Ramos (cell line): ENCODE results near the gene ST14.
"Not testable (repeated sequence)": the region's sequence is repeated elsewhere in the genome, so short reads cannot be mapped to it uniquely, and the experiment has no call there.

ENCODE experiments used
- in situ Hi-C: fragments of 300-500 bp; cut with MboI; formaldehyde crosslinking; loops from one replicate; pipeline ENCODE4 v1.14.3; 2022; ENCODE audit warnings: low sequenced_read_pairs; ENCODE audit not compliant: unreplicated experiment

ST14 gene

DNA sequence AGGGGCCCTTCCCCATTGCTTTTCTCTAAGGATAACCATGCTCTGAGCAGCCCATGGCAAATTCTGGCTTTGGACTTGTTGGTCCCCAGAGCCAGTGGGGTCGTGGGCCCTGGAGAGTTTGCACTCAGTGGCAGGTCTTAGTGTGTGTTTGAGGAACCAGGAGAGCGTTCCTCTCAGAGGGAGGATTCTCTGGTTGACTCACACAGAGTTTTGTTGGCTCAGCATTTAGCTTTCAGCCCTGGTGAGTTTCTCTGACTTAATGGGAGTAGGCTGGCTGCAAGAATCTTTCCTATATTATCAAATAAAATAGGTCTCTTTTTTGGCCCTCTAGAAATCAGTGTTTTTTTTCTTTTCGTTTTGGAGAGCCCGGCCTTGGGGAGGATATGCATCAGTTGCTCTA is 20.9 kb downstream of the ST14 start:
- in situ Hi-C loops = loop anchor here (5.0 kb wide), 1 partner anchor 33 kb away; no protein-coding TSS in a partner anchor

DNA sequence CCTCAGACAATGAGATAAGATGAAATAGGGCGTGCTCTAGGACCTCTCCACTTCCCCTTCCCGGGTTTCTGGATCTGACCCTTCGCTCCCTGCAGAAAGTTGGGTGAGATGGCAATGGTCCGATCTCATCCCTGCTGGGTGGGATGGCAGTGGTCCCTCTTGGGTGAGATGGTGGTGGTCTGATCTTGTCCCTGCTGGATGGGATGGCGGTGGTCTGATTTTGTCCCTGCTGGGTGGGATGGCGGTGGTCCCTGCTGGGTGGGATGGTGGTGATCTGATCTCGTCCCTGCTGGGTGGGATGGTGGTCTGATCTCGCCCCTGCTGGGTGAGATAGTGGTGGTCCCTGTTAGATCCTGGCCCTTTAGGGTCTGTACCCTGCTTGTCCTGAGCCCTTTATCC is 21.3 kb downstream of the ST14 start:
- in situ Hi-C loops = loop anchor here (5.0 kb wide), 1 partner anchor 34 kb away; no protein-coding TSS in a partner anchor

DNA sequence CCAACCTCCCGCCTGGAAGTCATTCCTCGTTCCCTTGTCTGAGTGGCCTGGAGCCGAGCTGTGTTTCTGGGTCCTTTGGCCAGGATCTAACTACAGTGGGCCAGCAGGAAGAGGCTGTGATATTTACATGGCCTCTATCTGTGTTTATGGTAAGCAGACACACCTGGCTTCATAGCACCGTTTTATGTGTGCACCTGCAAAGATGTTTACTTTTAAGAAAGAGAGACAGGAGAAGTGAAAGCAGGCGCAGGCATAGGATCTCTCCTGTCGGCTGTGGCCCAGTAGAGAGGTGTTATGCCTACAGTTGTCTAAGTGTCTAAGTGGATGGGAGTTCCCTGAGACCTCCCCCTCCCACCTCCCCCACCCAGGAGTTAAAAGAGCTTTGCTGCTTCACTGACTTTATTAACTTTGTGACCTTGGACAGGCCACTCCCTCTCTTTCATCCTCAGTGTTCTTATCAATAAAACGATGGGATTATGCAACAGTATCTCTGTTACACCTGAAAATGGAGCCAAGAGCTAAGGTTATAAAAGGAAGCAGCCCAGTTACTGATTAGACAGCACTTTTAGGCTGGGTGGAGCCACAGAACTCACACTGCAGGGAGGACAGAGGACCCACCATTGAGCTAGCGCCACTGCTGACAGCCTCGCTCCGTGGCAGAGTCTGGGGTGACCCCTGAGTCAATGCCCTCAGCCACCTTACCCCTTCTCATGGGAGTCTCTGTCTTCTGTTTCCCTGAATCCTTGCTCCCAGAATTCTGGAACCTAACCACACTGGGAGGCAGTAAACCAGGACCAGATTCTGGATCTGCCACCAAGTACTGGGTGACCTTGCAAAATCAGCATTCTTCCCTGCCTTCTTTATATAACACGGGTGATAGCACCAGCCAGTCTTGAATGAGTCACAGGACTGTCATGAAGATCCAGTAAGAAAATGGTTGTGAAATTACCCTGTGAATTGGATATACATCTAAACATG is 22.0 kb downstream of the ST14 start:
- in situ Hi-C loops = loop anchor here (5.0 kb wide), 1 partner anchor 34 kb away; no protein-coding TSS in a partner anchor

DNA sequence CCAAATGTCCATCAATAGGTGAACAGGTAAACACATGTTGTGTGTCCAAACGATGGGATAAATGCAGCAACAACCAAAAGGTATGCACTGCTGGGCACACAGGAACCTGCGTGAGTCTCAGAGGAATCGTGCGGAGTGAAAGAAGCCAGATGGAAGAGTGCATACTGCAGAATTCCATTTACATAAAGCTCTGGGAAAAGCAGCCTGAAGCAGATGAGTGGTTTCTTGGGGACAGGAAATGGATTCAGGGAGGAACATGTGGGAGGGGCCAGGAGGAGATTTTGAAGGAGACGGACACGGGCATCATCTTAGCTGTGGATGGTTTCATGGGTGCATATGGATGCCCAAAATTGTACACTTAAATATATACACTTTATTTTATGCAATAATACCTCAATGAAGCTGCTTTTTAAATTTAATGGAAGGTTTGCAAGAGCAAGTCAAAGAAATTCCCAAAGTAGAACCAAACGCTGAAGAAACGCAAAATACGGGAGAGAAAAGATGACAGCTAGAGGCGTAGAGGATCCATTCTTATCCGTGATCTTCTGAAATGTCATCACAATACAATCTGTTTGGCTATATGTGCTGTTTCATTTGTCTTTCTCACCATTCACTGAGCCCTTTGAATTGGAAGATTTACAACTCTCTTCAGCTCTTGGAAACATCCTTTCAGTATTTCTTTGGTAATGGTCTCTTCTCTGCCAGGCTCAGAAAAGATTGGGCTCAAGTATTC is 24.5 kb downstream of the ST14 start:
- in situ Hi-C loops = loop anchor here (5.0 kb wide), 1 partner anchor 37 kb away; no protein-coding TSS in a partner anchor

DNA sequence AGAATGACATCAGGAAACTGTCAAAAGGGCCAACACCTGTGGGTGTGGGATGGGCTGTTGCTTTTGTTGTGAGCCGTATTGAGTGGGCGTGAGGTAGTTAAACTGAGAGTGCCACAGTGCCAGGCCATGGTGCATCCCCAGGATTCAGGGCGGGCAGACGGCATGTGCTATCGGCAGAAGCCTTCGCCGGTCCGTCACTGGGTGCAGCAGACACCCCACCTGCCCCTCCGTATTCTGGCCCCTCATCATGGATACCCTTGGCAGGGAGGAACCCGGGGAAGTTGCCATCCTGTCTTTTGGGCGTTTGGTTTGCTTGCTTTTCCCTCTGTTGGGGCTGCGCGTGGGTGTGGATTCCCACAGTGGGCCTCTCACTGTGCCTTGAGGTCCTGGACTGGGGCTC is 27.5 kb downstream of the ST14 start:
- in situ Hi-C loops = no loop called here

DNA sequence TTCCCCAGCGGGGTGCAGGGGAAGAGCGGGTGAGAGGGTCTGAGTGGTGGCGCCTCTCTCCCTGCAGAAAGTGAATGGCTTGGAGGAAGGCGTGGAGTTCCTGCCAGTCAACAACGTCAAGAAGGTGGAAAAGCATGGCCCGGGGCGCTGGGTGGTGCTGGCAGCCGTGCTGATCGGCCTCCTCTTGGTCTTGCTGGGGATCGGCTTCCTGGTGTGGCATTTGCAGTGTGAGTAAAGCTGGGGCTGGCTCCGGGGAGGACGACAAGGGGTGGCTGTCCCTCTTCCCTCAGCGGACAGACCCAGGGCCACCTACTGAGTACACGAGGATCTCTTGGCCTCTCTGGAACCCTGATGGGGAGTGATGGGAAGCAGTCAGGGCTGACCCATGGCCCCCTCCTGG is 28.5 kb downstream of the ST14 start:
- in situ Hi-C loops = no loop called here

DNA sequence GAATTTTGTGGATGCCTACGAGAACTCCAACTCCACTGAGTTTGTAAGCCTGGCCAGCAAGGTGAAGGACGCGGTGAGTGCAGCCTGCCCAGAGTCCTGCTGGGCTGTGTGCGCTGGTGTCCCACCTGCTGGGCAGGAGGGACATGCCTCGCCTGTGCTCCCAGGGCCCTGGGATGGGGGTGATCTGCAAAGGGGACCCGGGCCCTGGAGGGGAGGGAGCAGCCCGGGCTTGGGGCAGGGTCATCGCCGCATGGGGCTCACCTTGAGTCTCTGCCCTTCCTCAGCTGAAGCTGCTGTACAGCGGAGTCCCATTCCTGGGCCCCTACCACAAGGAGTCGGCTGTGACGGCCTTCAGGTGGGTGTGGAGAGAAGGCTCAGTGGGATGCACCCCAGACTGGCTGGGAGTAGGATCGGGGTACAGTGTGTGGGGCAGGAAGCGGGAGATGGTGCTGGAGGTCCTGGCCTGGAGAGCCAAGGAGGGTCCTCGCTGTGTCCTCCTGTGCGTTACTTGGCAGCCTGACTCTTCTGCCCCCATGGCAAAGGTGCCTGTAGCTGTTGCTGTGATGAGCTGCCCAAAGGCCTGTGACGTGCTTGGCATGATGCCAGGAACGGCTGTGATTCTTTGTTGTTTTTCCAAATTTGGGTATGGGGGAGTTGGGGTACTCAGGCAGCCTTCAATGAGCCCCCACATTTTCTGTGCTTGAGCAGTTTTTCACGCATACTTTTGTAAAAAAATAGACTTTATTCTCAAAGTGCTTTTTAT is 29.2 kb downstream of the ST14 start:
- in situ Hi-C loops = no loop called here

DNA sequence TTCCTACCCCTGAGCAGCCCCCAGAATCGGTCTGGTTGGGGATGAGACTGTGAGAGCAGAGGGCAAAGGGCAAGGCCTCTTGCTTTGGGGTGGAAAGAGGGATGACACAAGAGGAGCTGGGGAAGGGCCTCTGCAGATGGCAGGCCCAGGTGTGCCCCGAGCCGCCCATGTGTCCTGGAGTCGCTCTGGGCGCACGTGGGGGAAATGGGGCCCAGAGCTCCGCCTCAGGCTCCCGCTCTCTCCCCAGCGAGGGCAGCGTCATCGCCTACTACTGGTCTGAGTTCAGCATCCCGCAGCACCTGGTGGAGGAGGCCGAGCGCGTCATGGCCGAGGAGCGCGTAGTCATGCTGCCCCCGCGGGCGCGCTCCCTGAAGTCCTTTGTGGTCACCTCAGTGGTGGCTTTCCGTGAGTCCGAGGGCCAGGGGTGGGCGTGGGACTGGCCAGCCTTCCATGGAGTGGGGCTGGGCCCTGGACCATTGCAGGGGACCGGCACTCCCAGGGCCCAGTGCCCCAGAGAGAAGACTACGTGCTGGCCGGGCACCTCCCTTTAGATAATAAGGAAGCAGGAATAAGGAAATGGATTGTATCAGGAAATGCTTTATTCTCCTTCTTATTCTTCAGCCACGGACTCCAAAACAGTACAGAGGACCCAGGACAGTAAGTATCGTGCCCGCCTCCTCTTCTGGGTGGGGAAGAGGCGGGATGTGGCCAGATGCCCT is 30.1 kb downstream of the ST14 start:
- in situ Hi-C loops = no loop called here

DNA sequence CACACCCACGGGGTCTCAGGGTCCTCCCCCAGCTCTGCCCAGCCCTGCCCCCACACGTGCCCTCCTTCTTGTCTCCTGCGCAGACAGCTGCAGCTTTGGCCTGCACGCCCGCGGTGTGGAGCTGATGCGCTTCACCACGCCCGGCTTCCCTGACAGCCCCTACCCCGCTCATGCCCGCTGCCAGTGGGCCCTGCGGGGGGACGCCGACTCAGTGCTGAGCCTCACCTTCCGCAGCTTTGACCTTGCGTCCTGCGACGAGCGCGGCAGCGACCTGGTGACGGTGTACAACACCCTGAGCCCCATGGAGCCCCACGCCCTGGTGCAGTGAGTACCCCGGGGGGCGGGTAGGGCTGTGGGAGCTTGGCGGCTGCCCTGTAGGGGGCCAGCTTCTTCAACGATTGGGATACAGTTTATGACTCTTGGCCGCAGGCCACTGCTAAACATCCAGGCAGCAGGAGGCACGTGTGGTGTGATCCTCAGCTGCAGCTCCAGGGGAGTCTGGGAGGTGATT is 30.8 kb downstream of the ST14 start:
- in situ Hi-C loops = no loop called here

DNA sequence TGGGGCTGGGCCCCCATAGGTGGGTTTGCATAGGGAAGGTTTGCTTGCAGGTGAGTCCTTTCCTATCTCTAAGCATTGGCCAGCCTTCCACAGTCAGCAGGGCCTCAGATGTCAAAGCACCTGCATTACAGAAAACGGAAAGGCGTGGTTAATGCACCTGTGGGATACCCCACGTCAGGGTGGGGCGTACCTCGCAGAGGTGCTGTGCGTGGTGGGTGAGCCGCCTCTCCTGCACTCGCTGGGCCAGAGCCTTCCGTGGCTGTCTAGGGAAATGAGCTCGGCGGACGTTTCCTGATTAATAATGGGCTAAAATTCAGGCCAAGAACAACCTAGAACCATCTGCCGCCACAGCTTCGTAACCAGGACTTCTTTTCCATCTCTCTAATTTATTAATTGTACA is 32.3 kb downstream of the ST14 start:
- in situ Hi-C loops = no loop called here

DNA sequence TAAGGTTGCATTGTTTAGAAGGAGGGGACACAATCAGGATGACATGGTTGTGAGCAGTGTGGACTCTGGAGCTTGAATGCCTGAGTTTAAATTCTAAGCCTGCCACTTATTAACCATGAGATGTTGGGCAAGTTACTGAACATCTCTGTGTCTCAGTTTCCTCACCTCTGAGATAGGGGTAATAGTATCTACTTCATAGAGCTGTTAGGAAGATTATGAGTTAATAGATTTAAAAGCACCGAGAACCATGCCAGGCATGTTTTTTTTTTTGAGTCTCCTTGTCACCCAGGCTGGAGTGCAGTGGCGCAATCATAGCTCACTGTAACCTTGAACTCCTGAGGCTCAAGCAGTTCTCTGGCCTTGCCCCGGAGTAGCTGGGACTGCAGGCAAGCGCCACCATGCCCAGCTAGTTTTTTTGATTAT is 33.3 kb downstream of the ST14 start:
- in situ Hi-C loops = no loop called here

DNA sequence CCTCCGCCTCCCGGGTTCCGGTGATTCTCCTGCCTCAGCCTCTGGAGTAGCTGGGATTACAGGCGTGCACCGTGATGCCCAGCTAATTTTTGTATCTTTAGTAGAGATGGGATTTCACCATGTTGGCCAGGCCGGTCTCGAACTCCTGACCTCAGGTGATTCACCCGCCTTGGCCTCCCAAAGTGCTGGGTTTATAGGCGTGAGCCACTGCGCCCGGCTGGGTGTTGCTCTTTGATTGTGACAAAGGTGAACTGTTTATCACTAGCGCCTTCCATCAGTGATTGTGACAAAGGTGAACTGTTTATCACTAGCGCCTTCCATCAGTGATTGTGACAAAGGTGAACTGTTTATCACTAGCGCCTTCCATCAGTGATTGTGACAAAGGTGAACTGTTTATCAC is 34.0 kb downstream of the ST14 start:
- in situ Hi-C loops = not testable (repeated sequence)

DNA sequence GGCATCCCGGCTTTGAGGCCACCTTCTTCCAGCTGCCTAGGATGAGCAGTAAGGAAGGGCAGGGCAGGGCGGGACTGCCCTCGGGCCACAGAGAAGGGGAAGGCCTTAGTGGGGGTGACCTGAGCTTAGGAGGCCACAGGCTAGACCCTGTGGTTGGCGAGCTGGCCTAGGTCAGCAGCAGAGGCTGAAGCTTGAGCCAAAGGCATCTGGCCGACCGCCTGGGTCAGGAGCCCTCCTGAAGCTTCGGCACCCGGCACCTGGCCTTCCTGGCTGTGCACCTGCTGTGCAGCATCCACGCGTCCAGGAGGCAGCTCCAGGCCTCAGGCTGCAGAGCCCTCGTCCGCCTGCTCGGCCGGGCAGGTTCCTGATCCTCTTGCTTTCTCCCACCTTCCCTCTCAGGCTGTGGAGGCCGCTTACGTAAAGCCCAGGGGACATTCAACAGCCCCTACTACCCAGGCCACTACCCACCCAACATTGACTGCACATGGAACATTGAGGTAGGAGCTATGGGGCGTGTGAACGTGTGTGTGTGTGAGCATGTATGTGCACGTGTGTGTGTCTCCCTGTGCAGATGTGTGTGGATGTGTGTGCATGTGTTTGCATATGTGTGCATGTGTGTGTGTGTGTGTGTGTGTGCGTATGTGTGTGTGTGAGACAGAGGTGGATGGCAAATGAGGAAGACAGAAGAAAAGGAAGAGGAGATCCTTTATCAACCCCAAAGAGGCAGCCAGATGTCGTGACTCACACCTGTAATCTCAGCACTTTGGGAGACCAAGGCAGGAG is 34.9 kb downstream of the ST14 start:
- in situ Hi-C loops = no loop called here

DNA sequence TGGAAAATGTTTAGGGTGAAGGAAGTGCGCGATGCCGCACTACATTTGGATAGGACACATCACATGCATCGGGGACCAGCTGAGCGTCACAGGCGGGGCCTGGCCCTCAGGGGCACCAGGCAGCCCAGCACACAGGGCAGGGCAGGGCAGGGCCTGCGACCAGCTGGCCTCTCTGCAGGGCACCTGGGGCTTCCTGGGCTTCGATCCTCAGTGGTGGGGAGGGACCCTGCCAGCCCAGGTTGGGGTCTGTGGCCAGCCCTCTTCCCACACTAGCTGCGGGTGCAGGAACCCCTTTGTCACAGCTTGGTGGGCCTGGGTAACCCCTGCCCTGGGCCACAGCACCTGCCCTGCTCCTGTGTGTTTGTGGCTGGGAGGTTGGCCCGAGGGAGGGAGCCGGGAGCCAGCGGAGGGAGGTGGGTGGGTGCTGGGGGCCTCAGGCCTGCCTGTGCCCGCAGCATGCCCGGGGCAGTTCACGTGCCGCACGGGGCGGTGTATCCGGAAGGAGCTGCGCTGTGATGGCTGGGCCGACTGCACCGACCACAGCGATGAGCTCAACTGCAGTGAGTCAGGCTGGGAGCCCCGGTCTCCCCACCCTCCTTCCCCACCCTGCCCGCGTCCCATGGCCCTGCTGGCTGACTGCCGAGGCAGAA is 37.9 kb downstream of the ST14 start:
- in situ Hi-C loops = no loop called here

DNA sequence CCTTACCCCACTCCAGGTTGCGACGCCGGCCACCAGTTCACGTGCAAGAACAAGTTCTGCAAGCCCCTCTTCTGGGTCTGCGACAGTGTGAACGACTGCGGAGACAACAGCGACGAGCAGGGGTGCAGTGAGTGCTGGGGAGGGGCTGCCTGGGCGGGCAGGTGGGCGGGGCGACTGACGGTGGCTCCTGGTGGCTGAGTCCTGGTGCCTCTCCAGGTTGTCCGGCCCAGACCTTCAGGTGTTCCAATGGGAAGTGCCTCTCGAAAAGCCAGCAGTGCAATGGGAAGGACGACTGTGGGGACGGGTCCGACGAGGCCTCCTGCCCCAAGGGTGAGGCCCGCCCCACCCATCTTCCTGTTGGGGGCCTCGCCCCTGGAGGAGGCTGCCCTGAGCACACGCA is 38.7 kb downstream of the ST14 start:
- in situ Hi-C loops = no loop called here

DNA sequence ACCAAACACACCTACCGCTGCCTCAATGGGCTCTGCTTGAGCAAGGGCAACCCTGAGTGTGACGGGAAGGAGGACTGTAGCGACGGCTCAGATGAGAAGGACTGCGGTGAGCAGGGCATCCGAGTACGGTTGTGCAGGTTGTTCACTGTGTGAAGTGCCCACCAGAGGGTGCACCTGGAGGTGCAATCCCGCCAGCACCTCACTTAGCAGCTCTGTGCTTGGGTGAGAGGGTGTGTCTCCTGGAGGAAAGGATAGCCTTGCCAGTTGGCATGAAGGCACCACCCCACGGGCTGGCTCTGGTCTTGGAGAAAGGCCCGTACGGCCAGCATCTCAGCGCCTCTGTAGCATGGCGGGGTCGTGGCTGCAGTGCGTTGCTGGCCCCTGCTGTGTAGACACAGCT is 39.4 kb downstream of the ST14 start:
- in situ Hi-C loops = no loop called here

DNA sequence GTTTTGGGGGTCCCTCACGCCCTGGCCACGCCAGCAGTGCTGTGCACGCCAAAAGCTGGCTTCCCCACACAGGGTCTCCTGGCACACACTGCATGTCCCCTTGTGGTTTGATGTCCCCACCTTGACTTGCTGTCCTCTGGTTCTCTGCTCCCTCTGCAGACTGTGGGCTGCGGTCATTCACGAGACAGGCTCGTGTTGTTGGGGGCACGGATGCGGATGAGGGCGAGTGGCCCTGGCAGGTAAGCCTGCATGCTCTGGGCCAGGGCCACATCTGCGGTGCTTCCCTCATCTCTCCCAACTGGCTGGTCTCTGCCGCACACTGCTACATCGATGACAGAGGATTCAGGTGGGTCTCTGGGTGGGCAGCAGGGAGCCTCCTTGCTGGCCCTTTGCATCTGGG is 40.2 kb downstream of the ST14 start:
- in situ Hi-C loops = loop anchor here (25.0 kb wide), 1 partner anchor 663 kb away; no protein-coding TSS in a partner anchor

DNA sequence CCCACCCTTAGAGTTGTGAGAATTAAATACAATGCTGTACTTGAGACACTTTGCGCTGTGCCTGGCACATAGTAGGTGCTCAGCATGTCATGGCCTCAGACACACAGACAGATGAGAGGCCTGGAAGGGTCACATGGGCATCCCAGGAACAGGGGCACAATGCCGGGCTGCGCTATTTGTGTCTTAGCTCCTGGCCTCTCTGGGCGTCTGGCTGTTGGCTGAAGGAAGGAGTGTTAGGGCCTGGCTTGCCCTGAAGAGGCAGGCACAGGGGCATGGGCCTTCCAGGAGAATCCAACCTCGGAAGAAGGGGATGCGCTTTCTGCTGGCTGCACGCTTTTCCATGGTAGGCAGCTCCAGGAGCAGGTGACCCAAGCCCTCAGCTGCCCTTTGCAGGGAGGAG is 41.4 kb downstream of the ST14 start:
- in situ Hi-C loops = loop anchor here (25.0 kb wide), 1 partner anchor 661 kb away; no protein-coding TSS in a partner anchor
